Uterus (tissue), 2 donors: ENCODE measurements around the gene DDC.

Source experiments
- CTCF ChIP-seq, 4 experiments: fragments of 200-600 bp in 2 of 4; fragments of 450-650 bp in 2 of 4; sonication (generic) in 2 of 4; IDR thresholded peaks; one replicate each; pipeline ENCODE4 v1.5.1; 2016 to 2019; ENCODE audit warnings: antibody characterized with exemption in 4 of 4, mild to moderate bottlenecking in 2 of 4, moderate library complexity in 1 of 4
- POLR2A ChIP-seq, 2 donors: fragments of 450-650 bp; IDR thresholded peaks; one replicate each; pipeline ENCODE4 v1.6.1; 2016; ENCODE audit warnings: antibody characterized with exemption in 2 of 2, mild to moderate bottlenecking in 1 of 2, moderate library complexity in 1 of 2

GRCh38 chr7:50577569-50577968 is 12.4 kb upstream of the DDC start:
- no peak for TF ChIP-seq CTCF (IDR thresholded peaks at IDR 0.05)
- no peak for TF ChIP-seq POLR2A (IDR thresholded peaks at IDR 0.05)
